GM12801 (cell line): ENCODE data around the gene TTBK2.

Source experiments
- CTCF ChIP-seq: IDR thresholded peaks from one replicate; pipeline ENCODE4 v1.5.1; 2011; ENCODE audit warnings: control low read depth; ENCODE audit not compliant: insufficient read length; ENCODE audit errors: extremely low read depth

Gene TTBK2

GRCh38 chr15:42728972-42729371 is 191.6 kb downstream of the TTBK2 start:
- no peak for TF ChIP-seq CTCF

- TF ChIP-seq CTCF, result no peak
These were observed 192.0 kb downstream of the TTBK2 start for GRCh38 chr15:42728560-42728959.

- TF ChIP-seq CTCF, result no peak
These were observed 192.7 kb downstream of the TTBK2 start for GRCh38 chr15:42727750-42728381.

- TF ChIP-seq CTCF, result no peak
These were observed 194.5 kb downstream of the TTBK2 start for GRCh38 chr15:42726114-42726513.

GRCh38 chr15:42725331-42725903 is 195.2 kb downstream of the TTBK2 start:
- TF ChIP-seq CTCF, result no peak

- TF ChIP-seq CTCF, result no peak
These were observed 196.3 kb downstream of the TTBK2 start for GRCh38 chr15:42724276-42724675.

- TF ChIP-seq CTCF, result no peak
These were observed 197.5 kb downstream of the TTBK2 start for GRCh38 chr15:42723068-42723467.
